Measurements from ENCODE around the gene TNRC6C.

The TNRC6C gene

DNA sequence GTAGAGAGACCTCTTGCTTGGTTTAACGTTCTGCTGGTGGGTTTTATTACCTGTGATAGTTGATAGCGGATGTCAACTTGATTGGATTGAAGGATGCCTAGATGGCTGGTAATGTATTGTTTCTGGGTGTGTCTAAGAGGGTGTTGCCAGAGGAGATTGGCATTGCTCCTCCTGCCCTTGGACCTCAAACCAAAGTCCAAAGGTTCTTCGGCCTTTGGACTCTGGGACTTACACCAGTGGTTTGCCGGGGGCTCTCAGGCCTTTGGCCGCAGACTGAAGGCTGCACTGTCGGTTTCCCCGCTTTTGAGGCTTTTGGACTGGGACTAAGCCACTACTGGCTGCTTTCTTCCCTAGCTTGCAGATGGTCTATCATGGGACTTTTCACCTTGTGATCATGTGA is 17.5 kb upstream of the TNRC6C start:
- Histone ChIP-seq H3K36me3 (ENCODE audit: low read length) (no peaks in the 10 kb centered on the region), H3K9me3 (ENCODE audit: insufficient read depth, low read length) (no peaks in the 10 kb centered on the region), H3K4me2 (ENCODE audit: low read depth, low read length, poor library complexity, severe bottlenecking) (no peak overlapping the region), H3K4me3 (ENCODE audit: insufficient read depth, low read length, poor library complexity, severe bottlenecking) (no peak overlapping the region), H3F3A (ENCODE audit: insufficient read depth) (no peaks in the 10 kb centered on the region), H3K79me2 (ENCODE audit: insufficient read depth, low read length) (no peaks in the 10 kb centered on the region), H3K27ac (ENCODE audit: low read depth, low read length) (no peak overlapping the region), H3K9me2 (replicated peaks; ENCODE audit: insufficient read depth, low read length) (no peaks in the 10 kb centered on the region), H2AFZ (ENCODE audit: low read depth, low read length, severe bottlenecking) (no peak overlapping the region), H3K9ac (ENCODE audit: low read length) (no peak overlapping the region), H3K27me3 (ENCODE audit: low read length) (no peaks in the 10 kb centered on the region), H4K20me1 (ENCODE audit: low read depth, low read length) (no peaks in the 10 kb centered on the region)
- no peak for TF ChIP-seq EZH2phosphoT487 (conservative IDR thresholded peaks at IDR 0.05; ENCODE audit: low read length)
- TF ChIP-seq, protein P1, sequence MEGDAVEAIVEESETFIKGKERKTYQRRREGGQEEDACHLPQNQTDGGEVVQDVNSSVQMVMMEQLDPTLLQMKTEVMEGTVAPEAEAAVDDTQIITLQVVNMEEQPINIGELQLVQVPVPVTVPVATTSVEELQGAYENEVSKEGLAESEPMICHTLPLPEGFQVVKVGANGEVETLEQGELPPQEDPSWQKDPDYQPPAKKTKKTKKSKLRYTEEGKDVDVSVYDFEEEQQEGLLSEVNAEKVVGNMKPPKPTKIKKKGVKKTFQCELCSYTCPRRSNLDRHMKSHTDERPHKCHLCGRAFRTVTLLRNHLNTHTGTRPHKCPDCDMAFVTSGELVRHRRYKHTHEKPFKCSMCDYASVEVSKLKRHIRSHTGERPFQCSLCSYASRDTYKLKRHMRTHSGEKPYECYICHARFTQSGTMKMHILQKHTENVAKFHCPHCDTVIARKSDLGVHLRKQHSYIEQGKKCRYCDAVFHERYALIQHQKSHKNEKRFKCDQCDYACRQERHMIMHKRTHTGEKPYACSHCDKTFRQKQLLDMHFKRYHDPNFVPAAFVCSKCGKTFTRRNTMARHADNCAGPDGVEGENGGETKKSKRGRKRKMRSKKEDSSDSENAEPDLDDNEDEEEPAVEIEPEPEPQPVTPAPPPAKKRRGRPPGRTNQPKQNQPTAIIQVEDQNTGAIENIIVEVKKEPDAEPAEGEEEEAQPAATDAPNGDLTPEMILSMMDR (IDR thresholded peaks at IDR 0.05; ENCODE audit: insufficient read depth, low read length, poor library complexity, severe bottlenecking): no peak

DNA sequence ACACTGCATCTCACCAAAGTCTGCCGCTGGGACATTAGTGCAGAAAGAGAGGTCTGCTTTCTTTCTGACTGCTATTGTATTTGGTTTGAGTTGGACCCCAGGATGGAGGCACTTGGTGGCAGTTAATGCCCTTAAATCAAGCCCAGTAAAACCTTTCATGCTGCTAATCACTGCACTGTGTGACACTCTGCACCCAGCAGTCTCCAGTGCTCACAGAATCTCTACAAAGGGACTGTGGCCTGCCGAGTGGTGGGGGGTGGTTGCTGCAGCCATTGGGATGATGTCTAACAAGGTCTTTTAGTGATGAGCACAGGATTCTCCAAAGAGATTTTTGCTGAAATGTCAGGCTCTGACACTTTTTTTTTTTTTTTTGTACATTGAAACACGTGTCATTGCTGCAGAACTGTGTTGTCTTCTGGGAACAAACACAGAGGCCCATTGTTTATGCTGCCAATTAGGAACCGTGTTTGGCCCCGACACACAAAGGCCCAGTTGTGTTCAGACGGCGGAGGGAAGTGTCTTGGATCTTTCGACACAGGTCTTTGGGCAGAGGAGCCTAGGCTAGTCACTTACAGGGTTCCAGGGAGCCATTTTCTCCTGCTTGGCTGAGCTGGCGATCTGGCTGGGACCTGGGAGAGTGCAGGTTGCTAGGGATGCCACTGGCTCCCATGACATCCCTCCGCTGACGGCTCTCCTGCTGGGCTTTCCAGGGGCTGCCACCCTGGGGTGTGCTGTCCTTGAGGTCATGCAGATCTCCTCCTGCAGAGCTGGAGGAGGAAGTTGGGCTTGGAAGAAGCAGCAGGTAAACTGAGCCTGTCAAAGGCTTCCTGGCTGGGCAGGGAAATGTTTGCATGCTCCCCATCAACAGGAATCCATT is 16.2 kb upstream of the TNRC6C start:
- no peaks in the 10 kb centered on the region for H3K36me3 ChIP-seq (ENCODE audit: low read length)
- H3K27me3 ChIP-seq (ENCODE audit: low read length): no peaks in the 10 kb centered on the region
- TF ChIP-seq, protein P1 (IDR thresholded peaks at IDR 0.05; ENCODE audit: insufficient read depth, low read length, poor library complexity, severe bottlenecking): no peak
- TF ChIP-seq EZH2phosphoT487 (conservative IDR thresholded peaks at IDR 0.05; ENCODE audit: low read length): no peak
- H2AFZ ChIP-seq (ENCODE audit: low read depth, low read length, severe bottlenecking): no peak overlapping the region
- no peaks in the 10 kb centered on the region for H4K20me1 ChIP-seq (ENCODE audit: low read depth, low read length)
- no peaks in the 10 kb centered on the region for H3K9me3 ChIP-seq (ENCODE audit: insufficient read depth, low read length)
- no peak overlapping the region for H3K27ac ChIP-seq (ENCODE audit: low read depth, low read length)
- no peak overlapping the region for H3K4me3 ChIP-seq (ENCODE audit: insufficient read depth, low read length, poor library complexity, severe bottlenecking)
- no peaks in the 10 kb centered on the region for H3K9me2 ChIP-seq (replicated peaks; ENCODE audit: insufficient read depth, low read length)
- H3K9ac ChIP-seq (ENCODE audit: low read length): no peak overlapping the region
- H3K79me2 ChIP-seq (ENCODE audit: insufficient read depth, low read length): no peaks in the 10 kb centered on the region
- no peak overlapping the region for H3K4me2 ChIP-seq (ENCODE audit: low read depth, low read length, poor library complexity, severe bottlenecking)
- no peaks in the 10 kb centered on the region for H3F3A ChIP-seq (ENCODE audit: insufficient read depth)

DNA sequence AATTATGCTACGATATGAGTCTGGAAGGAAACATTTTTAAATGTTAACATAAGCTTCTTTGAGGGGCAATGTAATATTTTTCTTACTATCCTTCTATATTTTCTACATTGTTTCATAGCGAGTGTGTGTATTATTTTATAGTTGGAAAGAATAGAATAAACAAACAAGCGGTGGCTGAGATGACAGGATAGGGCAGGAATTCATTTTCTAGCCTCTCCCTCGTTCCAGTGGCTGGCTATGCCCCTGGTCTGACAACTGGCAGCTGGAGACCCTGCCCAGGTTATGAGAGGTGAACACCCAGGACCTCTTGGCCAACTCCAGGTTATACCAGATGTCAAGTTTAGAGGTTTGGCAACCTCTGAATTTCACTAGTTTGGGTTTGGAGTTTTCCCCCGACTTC is 14.5 kb upstream of the TNRC6C start:
- Histone ChIP-seq H3K27ac (ENCODE audit: low read depth, low read length) (no peak overlapping the region), H4K20me1 (ENCODE audit: low read depth, low read length) (no peaks in the 10 kb centered on the region), H3K79me2 (ENCODE audit: insufficient read depth, low read length) (no peaks in the 10 kb centered on the region), H3K9ac (ENCODE audit: low read length) (no peak overlapping the region), H3K4me2 (ENCODE audit: low read depth, low read length, poor library complexity, severe bottlenecking) (no peak overlapping the region), H3K27me3 (ENCODE audit: low read length) (no peaks in the 10 kb centered on the region), H3K9me2 (replicated peaks; ENCODE audit: insufficient read depth, low read length) (no peaks in the 10 kb centered on the region), H3F3A (ENCODE audit: insufficient read depth) (no peaks in the 10 kb centered on the region), H2AFZ (ENCODE audit: low read depth, low read length, severe bottlenecking) (no peak overlapping the region), H3K36me3 (ENCODE audit: low read length) (no peaks in the 10 kb centered on the region), H3K4me3 (ENCODE audit: insufficient read depth, low read length, poor library complexity, severe bottlenecking) (no peak overlapping the region), H3K9me3 (ENCODE audit: insufficient read depth, low read length) (no peaks in the 10 kb centered on the region)
- TF ChIP-seq, protein P1 (IDR thresholded peaks at IDR 0.05; ENCODE audit: insufficient read depth, low read length, poor library complexity, severe bottlenecking): no peak
- TF ChIP-seq EZH2phosphoT487 (conservative IDR thresholded peaks at IDR 0.05; ENCODE audit: low read length): no peak

Measured in SU-DHL-6 (cell line).